ENCODE measurements around the gene ENDOD1. TPM values are rescaled to one million over a fixed set of nuclear protein-coding genes. Genes with fewer than 3 reads are reported as not detected.

The ENDOD1 gene
- total RNA-seq, 2 experiments from 2014 or later, result 37.1 to 40.5 TPM

GRCh38 chr11:95081412-95081811 is 8.2 kb upstream of the ENDOD1 start:
- CTCF ChIA-PET, result interaction anchor here (0.7 to 21.6 kb wide), 5 partner anchors 12 to 708 kb away, joined by 3 to 321 read pairs (median 6); partner anchors contain the start of genes ENDOD1, FAM76B and SRSF8
- H3K36me3 Mint-ChIP-seq, result no peaks in the 10 kb centered on the region
- ATAC-seq (no peak), DNase-seq (no peak)
- H3K9me3 Mint-ChIP-seq (ENCODE audit: low read depth), result no peaks in the 10 kb centered on the region
- H3K27ac Mint-ChIP-seq, result no peak overlapping the region
- peaks cover 26% of the 10 kb centered on the region for H3K4me1 Mint-ChIP-seq
- no peaks in the 10 kb centered on the region for H3K27me3 Mint-ChIP-seq
- H3K4me3 Mint-ChIP-seq, result no peak overlapping the region

- H3K4me3 Mint-ChIP-seq, result no peak overlapping the region
- H3K9me3 Mint-ChIP-seq (ENCODE audit: low read depth), result no peaks in the 10 kb centered on the region
- no peak for ATAC-seq
- H3K4me1 Mint-ChIP-seq, result peaks cover 25% of the 10 kb centered on the region
- no peaks in the 10 kb centered on the region for H3K27me3 Mint-ChIP-seq
- H3K27ac Mint-ChIP-seq, result no peak overlapping the region
- no peak for DNase-seq
- CTCF ChIA-PET, result interaction anchor here (1.4 to 21.6 kb wide), 3 partner anchors 14 to 70 kb away, joined by 4 to 321 read pairs (median 72); partner anchors contain the start of genes ENDOD1 and SRSF8
- H3K36me3 Mint-ChIP-seq, result no peaks in the 10 kb centered on the region
Observed at GRCh38 chr11:95082576-95083001, 7.1 kb upstream of the ENDOD1 start.

- H3K27me3 Mint-ChIP-seq, result no peaks in the 10 kb centered on the region
- H3K9me3 Mint-ChIP-seq (ENCODE audit: low read depth), result no peaks in the 10 kb centered on the region
- H3K4me3 Mint-ChIP-seq, result no peak overlapping the region
- no peaks in the 10 kb centered on the region for H3K36me3 Mint-ChIP-seq
- peak; percentile 37 for ATAC-seq
- H3K4me1 Mint-ChIP-seq, result peaks cover 36% of the 10 kb centered on the region
- CTCF ChIA-PET, result interaction anchor here (1.1 to 21.6 kb wide), 7 partner anchors 12 to 621 kb away, joined by 3 to 321 read pairs (median 4); partner anchors contain the start of genes ENDOD1 and SRSF8
- H3K27ac Mint-ChIP-seq, result peak overlapping the region; percentile 40
- DNase-seq, result peak; percentile 69
Observed at GRCh38 chr11:95084509-95084908, 5.1 kb upstream of the ENDOD1 start.

DNA sequence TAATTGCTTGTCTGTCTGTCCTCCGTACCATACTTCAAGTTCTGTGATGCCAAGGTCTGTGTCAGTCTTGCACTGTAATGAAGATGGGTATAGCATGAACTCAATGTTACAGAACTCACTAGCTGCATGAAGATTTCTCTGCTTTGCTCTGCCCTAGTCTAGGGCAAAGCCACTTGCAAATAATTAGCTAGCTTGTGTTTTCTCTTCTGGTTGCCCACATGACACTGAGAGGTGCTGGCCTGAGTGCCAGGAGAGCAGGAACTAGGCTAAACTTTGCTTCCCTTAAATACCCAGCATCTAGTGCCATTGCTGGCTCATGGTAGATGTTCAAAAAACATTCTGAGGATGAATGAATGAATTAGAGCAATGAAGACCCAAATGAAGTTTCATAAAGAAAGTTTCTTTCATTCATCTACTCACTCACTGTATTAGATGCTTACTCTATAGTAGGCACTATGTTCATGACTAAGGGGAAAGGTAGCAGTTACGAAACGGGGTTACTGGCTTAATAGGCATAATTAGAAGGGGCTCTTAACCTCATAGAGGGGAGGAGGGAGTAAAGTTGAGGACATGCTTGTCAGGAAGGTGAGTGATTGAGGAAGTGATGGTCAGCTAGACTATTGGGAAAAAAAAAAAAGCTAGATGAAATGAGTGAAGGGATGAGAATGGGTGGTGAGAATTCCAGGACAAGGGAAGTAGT is 4.4 kb upstream of the ENDOD1 start:
- no peaks in the 10 kb centered on the region for H3K9me3 Mint-ChIP-seq (ENCODE audit: low read depth)
- no peak overlapping the region for H3K4me3 Mint-ChIP-seq
- ATAC-seq (no peak), DNase-seq (no peak)
- H3K27me3 Mint-ChIP-seq, result no peaks in the 10 kb centered on the region
- H3K36me3 Mint-ChIP-seq, result no peaks in the 10 kb centered on the region
- peaks cover 34% of the 10 kb centered on the region for H3K4me1 Mint-ChIP-seq
- CTCF ChIA-PET, result interaction anchor here (1.1 to 21.6 kb wide), 8 partner anchors 11 to 620 kb away, joined by 3 to 321 read pairs (median 4); partner anchors contain the start of genes ENDOD1 and SRSF8
- H3K27ac Mint-ChIP-seq, result no peak overlapping the region

DNA sequence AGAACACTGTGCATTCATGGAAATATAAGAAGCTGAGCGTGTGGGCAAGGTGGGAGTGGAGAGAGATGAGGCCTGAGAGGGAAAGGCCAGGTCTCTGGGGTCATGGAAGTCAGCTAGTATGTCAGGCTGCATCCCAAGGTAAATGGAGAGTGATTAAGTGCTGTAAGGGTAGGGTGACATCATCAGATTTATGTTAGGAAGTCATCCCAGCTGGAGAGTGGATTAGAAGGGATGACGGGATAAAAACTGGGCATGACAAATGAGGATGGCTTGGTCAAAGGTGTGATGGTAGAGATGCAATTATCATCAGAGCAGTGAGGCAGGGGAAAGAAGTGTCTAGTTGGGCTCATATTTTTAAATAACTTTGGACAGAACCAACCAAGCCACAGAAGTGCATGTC is 3.5 kb upstream of the ENDOD1 start:
- Mint-ChIP-seq H3K36me3 (peaks cover 1% of the 10 kb centered on the region), H3K27ac (no peak overlapping the region), H3K4me3 (peak overlapping the region; percentile 4), H3K9me3 (ENCODE audit: low read depth) (no peaks in the 10 kb centered on the region), H3K4me1 (peaks cover 40% of the 10 kb centered on the region), H3K27me3 (no peaks in the 10 kb centered on the region)
- ATAC-seq (no peak), DNase-seq (no peak)
- CTCF ChIA-PET, result interaction anchor here (1.2 to 21.6 kb wide), 3 partner anchors 10 to 17 kb away, joined by 3 to 321 read pairs (median 72); partner anchors contain the start of genes ENDOD1 and SRSF8

- DNase-seq, result no peak
- Mint-ChIP-seq H3K27me3 (no peaks in the 10 kb centered on the region), H3K4me3 (no peak overlapping the region), H3K36me3 (peaks cover 8% of the 10 kb centered on the region), H3K9me3 (ENCODE audit: low read depth) (no peaks in the 10 kb centered on the region), H3K27ac (no peak overlapping the region), H3K4me1 (peaks cover 49% of the 10 kb centered on the region)
- no peak for ATAC-seq
- CTCF ChIA-PET, result interaction anchor here (5.1 to 10.3 kb wide), 2 partner anchors 18 to 64 kb away, joined by 57 to 72 read pairs; partner anchors contain the start of gene SRSF8
Observed at GRCh38 chr11:95086836-95087570, 2.6 kb upstream of the ENDOD1 start.

DNA sequence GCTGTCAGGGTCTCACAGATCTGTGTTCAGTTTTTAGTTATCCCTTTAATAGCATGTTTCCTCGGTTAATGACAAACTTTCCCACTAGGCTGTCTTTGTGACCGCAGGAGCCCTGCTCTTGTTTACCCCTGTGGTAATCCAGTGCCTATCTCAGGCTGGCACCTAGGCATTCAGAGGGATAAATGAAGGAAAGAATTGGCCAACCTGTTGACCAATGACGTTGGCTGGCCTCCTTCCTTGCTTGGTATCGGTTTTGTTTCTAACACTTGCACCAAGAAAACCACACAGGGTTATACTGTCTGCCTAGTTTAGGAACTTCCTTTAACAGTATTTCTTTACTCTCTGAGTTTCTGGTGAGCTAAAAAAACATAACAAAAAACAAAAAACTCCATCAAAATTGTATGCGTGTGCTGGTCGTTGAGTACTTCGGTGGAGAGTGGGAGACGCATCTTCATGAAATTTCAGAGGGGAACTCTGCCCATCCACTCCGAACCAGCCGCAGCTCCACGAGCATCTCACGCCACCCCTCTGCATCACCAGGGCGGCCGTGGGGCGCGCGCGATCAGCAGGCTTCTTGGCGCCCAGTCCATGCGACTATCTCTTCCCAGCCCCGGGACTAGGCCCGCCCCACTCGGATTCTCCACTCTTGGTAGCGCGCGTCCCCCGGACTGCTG is 563 bp upstream of the ENDOD1 start:
- Mint-ChIP-seq H3K27ac (peak overlapping the region; percentile 99), H3K27me3 (no peaks in the 10 kb centered on the region), H3K4me3 (peak overlapping the region; percentile 86), H3K36me3 (peaks cover 13% of the 10 kb centered on the region), H3K9me3 (ENCODE audit: low read depth) (no peaks in the 10 kb centered on the region), H3K4me1 (peaks cover 67% of the 10 kb centered on the region)
- ATAC-seq, result peak; percentile 56
- CTCF ChIA-PET, result interaction anchor here (0.9 to 16.1 kb wide), 6 partner anchors 10 to 701 kb away, joined by 4 to 321 read pairs (median 10); partner anchors contain the start of genes CEP57, FAM76B and SRSF8
- peak; percentile 73 for DNase-seq

- CTCF ChIA-PET, result interaction anchor here (0.5 to 16.1 kb wide), 5 partner anchors 11 to 754 kb away, joined by 4 to 321 read pairs (median 19); partner anchors contain the start of gene SRSF8
- ATAC-seq, result no peak
- Mint-ChIP-seq H3K4me1 (peaks cover 70% of the 10 kb centered on the region), H3K9me3 (ENCODE audit: low read depth) (no peaks in the 10 kb centered on the region), H3K36me3 (peaks cover 28% of the 10 kb centered on the region), H3K27ac (peak overlapping the region; percentile 92), H3K27me3 (no peaks in the 10 kb centered on the region), H3K4me3 (peak overlapping the region; percentile 89)
- no peak for DNase-seq
Observed at GRCh38 chr11:95091663-95092180, 2.1 kb downstream of the ENDOD1 start.

- peak overlapping the region; percentile 69 for H3K4me3 Mint-ChIP-seq
- H3K27me3 Mint-ChIP-seq, result no peaks in the 10 kb centered on the region
- H3K4me1 Mint-ChIP-seq, result peaks cover 80% of the 10 kb centered on the region
- CTCF ChIA-PET, result interaction anchor here (1.1 to 16.1 kb wide), 11 partner anchors 10 to 139 kb away, joined by 3 to 321 read pairs (median 6); partner anchors contain the start of gene SRSF8
- no peak for ATAC-seq
- peaks cover 38% of the 10 kb centered on the region for H3K36me3 Mint-ChIP-seq
- no peaks in the 10 kb centered on the region for H3K9me3 Mint-ChIP-seq (ENCODE audit: low read depth)
- peak; percentile 71 for DNase-seq
- H3K27ac Mint-ChIP-seq, result peak overlapping the region; percentile 92
Observed at GRCh38 chr11:95092549-95093324, 3.1 kb downstream of the ENDOD1 start.

DNA sequence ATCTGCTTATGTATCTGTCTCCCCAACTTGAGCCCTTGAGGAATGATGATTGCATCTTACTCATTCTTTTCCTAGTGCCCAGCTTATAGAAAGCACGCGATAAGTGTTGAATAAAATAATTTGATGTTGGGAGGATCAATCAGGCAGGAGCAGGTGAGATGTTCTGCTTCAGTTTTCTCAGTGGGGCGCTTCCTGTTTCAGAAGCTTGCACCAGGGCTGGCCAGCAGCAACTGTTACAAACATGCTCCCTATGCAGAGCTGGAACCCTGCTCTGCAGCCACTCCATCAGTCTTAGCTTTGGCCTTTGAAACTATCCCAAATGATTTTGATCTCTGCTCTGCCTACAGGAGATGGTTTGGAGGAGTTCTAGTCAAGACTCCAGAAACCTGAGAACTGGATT is 3.9 kb downstream of the ENDOD1 start:
- DNase-seq (peak; percentile 47), ATAC-seq (no peak)
- no peaks in the 10 kb centered on the region for H3K27me3 Mint-ChIP-seq
- peaks cover 43% of the 10 kb centered on the region for H3K36me3 Mint-ChIP-seq
- no peaks in the 10 kb centered on the region for H3K9me3 Mint-ChIP-seq (ENCODE audit: low read depth)
- H3K4me3 Mint-ChIP-seq, result peak overlapping the region; percentile 69
- CTCF ChIA-PET, result interaction anchor here (1.1 to 16.1 kb wide), 11 partner anchors 9 to 138 kb away, joined by 3 to 321 read pairs (median 5); partner anchors contain the start of gene SRSF8
- H3K27ac Mint-ChIP-seq, result peak overlapping the region; percentile 92
- H3K4me1 Mint-ChIP-seq, result peaks cover 81% of the 10 kb centered on the region

DNA sequence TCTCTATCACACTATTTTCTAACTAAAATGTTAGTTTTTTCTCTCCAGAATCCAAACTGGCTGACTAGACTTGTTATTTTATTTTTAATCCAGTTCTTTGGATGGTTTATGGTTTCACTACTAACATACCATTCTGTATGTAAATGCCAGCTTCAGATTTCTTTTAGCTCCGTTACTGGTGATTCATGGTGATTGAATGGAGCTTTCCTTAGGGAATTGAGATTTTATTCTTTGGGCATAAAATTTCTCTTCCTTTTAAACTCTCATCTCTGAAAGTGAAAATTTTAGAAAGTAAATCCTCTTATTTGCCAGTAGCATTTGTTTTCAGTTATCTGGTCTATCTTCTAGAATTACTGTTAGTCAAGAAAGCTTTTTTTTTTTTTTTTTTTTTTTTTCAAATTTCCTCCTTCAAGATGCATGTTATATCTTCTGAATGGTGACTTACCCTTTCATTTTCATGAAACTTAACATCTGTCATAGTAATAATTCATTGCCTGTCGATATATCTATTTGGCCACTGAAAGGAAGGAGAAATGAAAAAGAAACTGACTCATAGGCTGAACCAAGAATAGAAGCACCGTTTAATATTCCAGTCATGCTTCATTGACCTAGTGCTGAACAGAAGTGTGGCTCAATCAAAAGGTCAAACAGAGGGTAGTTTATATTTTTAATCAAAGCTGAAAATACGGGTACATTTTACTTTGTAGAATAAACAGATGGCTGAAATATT is 6.4 kb downstream of the ENDOD1 start:
- DNase-seq (no peak), ATAC-seq (peak; percentile 82)
- Mint-ChIP-seq H3K27me3 (no peaks in the 10 kb centered on the region), H3K27ac (peak overlapping the region; percentile 86), H3K4me3 (peak overlapping the region; percentile 48), H3K4me1 (peaks cover 90% of the 10 kb centered on the region), H3K9me3 (ENCODE audit: low read depth) (no peaks in the 10 kb centered on the region), H3K36me3 (peaks cover 56% of the 10 kb centered on the region)
- CTCF ChIA-PET, result interaction anchor here (1.0 to 16.1 kb wide), 4 partner anchors 21 to 56 kb away, joined by 3 to 321 read pairs (median 6); partner anchors contain the start of gene SRSF8

Data from activated CD8-positive, alpha-beta memory T cell treated with anti-CD3 and anti-CD28 coated beads, Interleukin-2, amount 10 ng/mL, durations not matched to agents 7 days and 5 days (primary cell).